Upper lobe of left lung (tissue), 6 donors: ENCODE results near the gene FAM3B. TPM values are rescaled to one million over a fixed set of nuclear protein-coding genes. Genes with fewer than 3 reads are reported as not detected.

Experiments used
- ATAC-seq, 2 donors: fragments of 200-7000 bp; cut with Tn5 transposase; one replicate each; pipeline ENCODE4 v1.9.1; 2022; ENCODE audit warnings: mild to moderate bottlenecking in 2 of 2, moderate library complexity in 2 of 2; ENCODE audit not compliant: low FRiP score in 2 of 2
- DNase-seq, 2 donors: peaks; one replicate each; pipeline ENCODE4 v3.0.0-alpha.2; 2019 to 2020
- H3K27ac ChIP-seq, 4 donors: fragments of 200-600 bp; sonication (generic); one replicate each; pipeline ENCODE4 v1.5.1; 2016 to 2019
- H3K27me3 ChIP-seq, 4 donors: fragments of 200-600 bp; sonication (generic); one replicate each; pipeline ENCODE4 v1.5.1; 2017 to 2019
- H3K36me3 ChIP-seq, 4 donors: fragments of 200-600 bp; sonication (generic); one replicate each; pipeline ENCODE4 v1.5.1; 2016 to 2019
- H3K4me1 ChIP-seq, 4 donors: fragments of 200-600 bp; sonication (generic); one replicate each; pipeline ENCODE4 v1.5.1; 2018 to 2019
- H3K4me3 ChIP-seq, 4 donors: fragments of 200-600 bp; sonication (generic); one replicate each; pipeline ENCODE4 v1.5.1; 2017 to 2019; ENCODE audit warnings: mild to moderate bottlenecking in 2 of 4, moderate library complexity in 1 of 4
- H3K9me3 ChIP-seq, 4 donors: fragments of 200-600 bp; sonication (generic); one replicate each; pipeline ENCODE4 v1.5.1; 2018 to 2019
- EP300 ChIP-seq, 4 donors: sonication (generic); formaldehyde crosslinking; IDR thresholded peaks; one replicate each; pipeline ENCODE4 v1.5.1; 2017; ENCODE audit warnings: antibody characterized with exemption in 4 of 4, control low read depth in 2 of 4
- POLR2A ChIP-seq, 4 donors: fragments of 450-650 bp; IDR thresholded peaks; one replicate each; pipeline ENCODE4 v1.5.1; 2016 to 2017; ENCODE audit warnings: antibody characterized with exemption in 4 of 4, mild to moderate bottlenecking in 2 of 4
- POLR2AphosphoS5 ChIP-seq, 2 donors: sonication (generic); formaldehyde crosslinking; IDR thresholded peaks; one replicate each; pipeline ENCODE4 v1.5.1; 2017; ENCODE audit warnings: antibody characterized with exemption in 2 of 2
- WGBS, 2 donors: methylation state at CpG; one replicate each; pipeline ENCODE4 v1.1.5; 2017 to 2018; 5-methylcytosine and 5-hydroxymethylcytosine counted together
- total RNA-seq, 6 donors: library from RNA; depleted of rRNA in 4 of 6; stranded (reverse); fragments of >200 nt in 4 of 6; gene quantifications; one replicate each; pipeline versions ENCODE4 v1.1.0 to v1.2.1, GENCODE V29; 2016 to 2021
- TF ChIP-seq, protein P1 (sequence below), 6 experiments: fragments of 450-650 bp in 4 of 6; fragments of 200-600 bp in 2 of 6; sonication (generic) in 2 of 6; IDR thresholded peaks; one replicate each; pipeline ENCODE4 v1.5.1; 2016 to 2019; ENCODE audit warnings: antibody characterized with exemption in 6 of 6
- donor health status: DM: no; HTN: no; CAD: no; lungs with moderate emphysema.
- donor health status: DM: no; HTN: yes; CAD: no; lungs with severe emphysema.

The FAM3B gene
- total RNA-seq, 6 donors from 2014 or later, result 2.9 to 13.2 (median 4.7) TPM

DNA sequence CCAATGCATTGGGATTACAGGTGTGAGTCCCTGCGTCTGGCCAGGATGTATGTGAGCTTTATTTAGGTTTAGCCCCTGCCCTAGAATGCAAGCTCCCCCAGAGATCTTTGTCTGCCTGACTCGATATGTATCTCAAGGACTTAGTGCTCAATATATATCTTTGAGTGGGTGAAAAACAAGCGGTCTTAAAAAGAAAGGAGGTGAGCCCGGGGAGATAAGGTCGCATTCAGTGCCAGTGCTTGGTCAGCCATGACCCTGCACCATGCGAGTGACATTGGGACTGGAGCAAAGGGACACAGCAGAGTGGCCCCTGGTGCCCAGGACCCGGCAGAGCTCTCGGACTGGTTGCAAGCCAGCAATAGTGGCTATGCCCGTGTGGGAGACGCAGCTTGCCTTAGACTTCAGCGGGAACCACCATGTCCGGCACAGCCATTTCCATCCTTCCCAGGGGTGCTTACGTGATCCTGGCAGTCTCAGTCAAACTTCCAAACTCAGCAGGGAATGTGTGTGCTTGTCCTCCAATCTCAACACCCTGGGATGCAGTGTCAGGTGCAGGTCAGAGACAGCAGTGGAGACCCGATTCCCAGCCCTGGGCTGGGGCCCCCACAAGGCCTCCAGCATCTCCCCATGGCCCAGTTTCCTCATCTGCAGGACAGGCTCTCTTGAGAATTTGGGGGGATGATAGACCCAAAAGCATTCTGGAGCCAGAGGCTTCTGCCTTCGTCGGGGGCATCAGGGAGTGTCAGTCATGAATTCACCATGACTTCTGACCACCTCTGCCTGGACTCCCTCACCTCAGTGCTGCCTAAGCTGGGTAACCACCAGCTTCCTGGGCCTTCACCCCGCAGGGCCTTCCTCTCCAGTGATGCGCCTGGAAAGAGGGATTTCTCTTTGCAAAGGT is 47.0 kb downstream of the FAM3B start:
- ATAC-seq, result no peak
- H3K36me3 ChIP-seq, result no peaks in the 10 kb centered on the region
- peaks cover 12 to 31% (median 27%) of the 10 kb centered on the region in 4 donors for H3K4me1 ChIP-seq
- H3K9me3 ChIP-seq, result no peaks in the 10 kb centered on the region
- peak overlapping the region; percentile 82 to 91 (median 89) for H3K27ac ChIP-seq
- TF ChIP-seq, protein P1, sequence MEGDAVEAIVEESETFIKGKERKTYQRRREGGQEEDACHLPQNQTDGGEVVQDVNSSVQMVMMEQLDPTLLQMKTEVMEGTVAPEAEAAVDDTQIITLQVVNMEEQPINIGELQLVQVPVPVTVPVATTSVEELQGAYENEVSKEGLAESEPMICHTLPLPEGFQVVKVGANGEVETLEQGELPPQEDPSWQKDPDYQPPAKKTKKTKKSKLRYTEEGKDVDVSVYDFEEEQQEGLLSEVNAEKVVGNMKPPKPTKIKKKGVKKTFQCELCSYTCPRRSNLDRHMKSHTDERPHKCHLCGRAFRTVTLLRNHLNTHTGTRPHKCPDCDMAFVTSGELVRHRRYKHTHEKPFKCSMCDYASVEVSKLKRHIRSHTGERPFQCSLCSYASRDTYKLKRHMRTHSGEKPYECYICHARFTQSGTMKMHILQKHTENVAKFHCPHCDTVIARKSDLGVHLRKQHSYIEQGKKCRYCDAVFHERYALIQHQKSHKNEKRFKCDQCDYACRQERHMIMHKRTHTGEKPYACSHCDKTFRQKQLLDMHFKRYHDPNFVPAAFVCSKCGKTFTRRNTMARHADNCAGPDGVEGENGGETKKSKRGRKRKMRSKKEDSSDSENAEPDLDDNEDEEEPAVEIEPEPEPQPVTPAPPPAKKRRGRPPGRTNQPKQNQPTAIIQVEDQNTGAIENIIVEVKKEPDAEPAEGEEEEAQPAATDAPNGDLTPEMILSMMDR (IDR thresholded peaks at IDR 0.05), result no peak
- TF ChIP-seq POLR2A (IDR thresholded peaks at IDR 0.05), result no peak
- TF ChIP-seq POLR2AphosphoS5 (IDR thresholded peaks at IDR 0.05), result no peak
- TF ChIP-seq EP300 (IDR thresholded peaks at IDR 0.05), result no peak
- no peaks in the 10 kb centered on the region for H3K27me3 ChIP-seq
- peak in 1 of 2 donors; percentile 23 for DNase-seq
- WGBS, 2 donors, result 95 to 97% methylated on average over 11 to 18 of the region's 18 CpGs
- H3K4me3 ChIP-seq, result peak overlapping the region in 1 of 4 donors; percentile 46

GRCh38 chr21:41364308-41364707 is 47.7 kb downstream of the FAM3B start:
- ATAC-seq, result no peak
- Histone ChIP-seq H3K4me3 (no peak overlapping the region), H3K27ac (no peak overlapping the region), H3K36me3 (no peaks in the 10 kb centered on the region), H3K9me3 (no peaks in the 10 kb centered on the region), H3K27me3 (no peaks in the 10 kb centered on the region), H3K4me1 (peaks cover 15 to 35% (median 31%) of the 10 kb centered on the region in 4 donors)
- TF ChIP-seq EP300 (IDR thresholded peaks at IDR 0.05), result no peak
- TF ChIP-seq POLR2AphosphoS5 (IDR thresholded peaks at IDR 0.05), result no peak
- TF ChIP-seq, protein P1 (IDR thresholded peaks at IDR 0.05), result no peak
- TF ChIP-seq POLR2A (IDR thresholded peaks at IDR 0.05), result no peak
- 90 to 91% methylated on average over 6 of the region's 6 CpGs for WGBS, 2 donors
- peak in 1 of 2 donors; percentile 52 for DNase-seq

- no peak for DNase-seq
- Histone ChIP-seq H3K4me1 (peaks cover 16 to 43% (median 30%) of the 10 kb centered on the region in 4 donors), H3K4me3 (no peak overlapping the region), H3K27ac (peak overlapping the region in 2 of 4 donors; percentile 63 to 70), H3K36me3 (no peaks in the 10 kb centered on the region), H3K27me3 (no peaks in the 10 kb centered on the region), H3K9me3 (no peaks in the 10 kb centered on the region)
- ATAC-seq, result no peak
- TF ChIP-seq POLR2A (IDR thresholded peaks at IDR 0.05) (no peak), POLR2AphosphoS5 (IDR thresholded peaks at IDR 0.05) (no peak)
- 97 to 99% methylated on average over 15 of the region's 15 CpGs for WGBS, 2 donors
These were observed 48.9 kb downstream of the FAM3B start for GRCh38 chr21:41365377-41366107.

DNA sequence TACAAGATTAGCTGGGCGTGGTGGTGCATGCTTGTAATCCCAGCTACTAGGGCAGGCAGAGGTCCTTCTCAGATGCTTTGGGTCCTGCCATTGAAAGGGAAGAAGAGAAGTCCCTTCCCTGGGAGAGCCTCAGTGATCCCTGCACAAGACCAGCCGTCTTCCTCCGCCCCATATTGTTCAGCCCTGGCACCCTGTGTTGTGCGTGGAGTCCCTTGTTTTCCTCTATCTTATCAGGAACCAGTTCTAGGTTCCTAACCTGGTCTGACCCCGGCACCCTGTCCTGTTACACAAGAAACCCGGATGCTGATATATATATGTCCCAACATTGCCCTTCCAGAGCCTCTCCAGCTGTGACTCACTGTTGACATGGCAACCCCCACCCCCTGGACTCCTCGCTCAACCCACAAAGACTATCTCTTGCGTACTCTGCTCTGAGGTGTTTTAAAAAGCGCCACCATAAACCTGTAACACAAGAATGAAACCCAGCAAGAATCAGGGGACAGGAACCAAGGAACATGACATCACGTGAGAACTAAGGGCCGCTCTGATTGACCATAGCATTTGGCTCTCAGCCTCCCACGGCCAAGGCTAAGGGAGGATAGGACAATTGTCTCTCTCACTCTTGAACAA is 50.0 kb downstream of the FAM3B start:
- peak in 1 of 2 donors; percentile 85 for DNase-seq
- Histone ChIP-seq H3K9me3 (no peaks in the 10 kb centered on the region), H3K4me1 (peaks cover 9 to 38% (median 23%) of the 10 kb centered on the region in 4 donors), H3K27ac (peak overlapping the region; percentile 27 to 70 (median 54)), H3K27me3 (no peaks in the 10 kb centered on the region), H3K36me3 (no peaks in the 10 kb centered on the region), H3K4me3 (no peak overlapping the region)
- peak; percentile 44 to 60 for ATAC-seq
- 73 to 81% methylated on average over 12 of the region's 12 CpGs for WGBS, 2 donors
- TF ChIP-seq EP300 (IDR thresholded peaks at IDR 0.05), result no peak
- peak; percentile 42 to 65 for TF ChIP-seq POLR2AphosphoS5 (IDR thresholded peaks at IDR 0.05)

DNA sequence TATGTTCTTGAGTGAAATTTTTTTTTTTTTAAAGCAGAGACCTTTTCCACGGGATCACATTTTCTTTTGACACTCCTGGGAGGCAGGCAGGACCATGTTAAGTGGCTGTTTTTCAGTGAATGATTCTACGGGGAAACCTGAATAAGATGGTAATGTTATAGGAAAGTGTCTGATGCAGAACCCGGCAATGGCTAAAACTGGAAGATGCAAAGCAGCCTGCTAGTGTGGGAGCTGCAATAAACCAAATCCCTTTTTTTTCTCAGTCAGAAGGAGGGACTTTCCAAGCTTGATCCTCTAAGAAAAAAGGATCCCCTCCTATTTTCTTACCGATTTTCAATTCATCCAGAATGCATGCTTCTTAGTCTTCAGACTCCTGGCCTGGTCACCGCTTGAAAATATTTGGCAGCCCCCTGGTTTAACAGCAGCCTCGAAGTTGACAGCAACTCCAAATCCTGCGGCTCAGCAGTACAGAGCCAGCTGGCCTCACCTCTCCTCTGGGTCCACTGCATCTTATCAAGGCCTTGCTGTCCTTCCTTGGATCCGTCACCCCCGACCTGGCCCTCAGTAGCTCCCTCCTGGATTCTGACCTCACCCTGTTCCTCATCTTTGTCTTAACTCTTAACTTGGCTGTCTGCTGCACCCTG is 50.8 kb downstream of the FAM3B start:
- peaks cover 4 to 38% (median 18%) of the 10 kb centered on the region in 4 donors for H3K4me1 ChIP-seq
- no peak for TF ChIP-seq EP300 (IDR thresholded peaks at IDR 0.05)
- no peak for TF ChIP-seq POLR2AphosphoS5 (IDR thresholded peaks at IDR 0.05)
- no peak for TF ChIP-seq POLR2A (IDR thresholded peaks at IDR 0.05)
- TF ChIP-seq, protein P1 (IDR thresholded peaks at IDR 0.05), result no peak
- H3K27ac ChIP-seq, result peak overlapping the region in 3 of 4 donors; percentile 34 to 70 (median 46)
- ATAC-seq (no peak), DNase-seq (peak in 1 of 2 donors; percentile 16)
- 83 to 85% methylated on average over 9 of the region's 9 CpGs for WGBS, 2 donors
- H3K27me3 ChIP-seq, result no peaks in the 10 kb centered on the region
- no peak overlapping the region for H3K4me3 ChIP-seq
- H3K36me3 ChIP-seq, result no peaks in the 10 kb centered on the region
- H3K9me3 ChIP-seq, result no peaks in the 10 kb centered on the region
